Vagina (tissue), 2 donors: ENCODE results near the gene CSNK2B. TPM values are rescaled to one million over a fixed set of nuclear protein-coding genes. Genes with fewer than 3 reads are reported as not detected.

Experiments used
- DNase-seq, 2 donors: peaks; one replicate each; pipeline ENCODE4 v3.0.0-alpha.2; 2017; ENCODE audit errors: extremely low spot score in 2 of 2
- H3K27ac ChIP-seq: fragments of 200-600 bp; sonication (generic); one replicate; pipeline ENCODE4 v1.5.1; 2019
- H3K27me3 ChIP-seq: fragments of 200-600 bp; sonication (generic); one replicate; pipeline ENCODE4 v1.5.1; 2019
- H3K36me3 ChIP-seq, 2 donors: fragments of 200-600 bp; sonication (generic); one replicate each; pipeline ENCODE4 v1.5.1; 2017 to 2019
- H3K4me1 ChIP-seq: fragments of 200-600 bp; sonication (generic); one replicate; pipeline ENCODE4 v1.5.1; 2019
- H3K4me3 ChIP-seq, 2 donors: fragments of 200-600 bp; sonication (generic); 1 replicate in 1 of 2; 2 replicates in 1 of 2; pipeline ENCODE4 v1.5.1; 2016 to 2019
- H3K9me3 ChIP-seq: fragments of 200-600 bp; sonication (generic); one replicate; pipeline ENCODE4 v1.5.1; 2019
- POLR2A ChIP-seq, 2 donors: fragments of 450-650 bp; IDR thresholded peaks; one replicate each; pipeline ENCODE4 v1.6.1; 2017; ENCODE audit warnings: antibody characterized with exemption in 2 of 2, mild to moderate bottlenecking in 2 of 2, moderate library complexity in 2 of 2
- POLR2AphosphoS5 ChIP-seq, 2 donors: sonication (generic); formaldehyde crosslinking; IDR thresholded peaks; one replicate each; pipeline ENCODE4 v1.9.0; 2017; ENCODE audit warnings: antibody characterized with exemption in 2 of 2, mild to moderate bottlenecking in 2 of 2, low read depth in 1 of 2; ENCODE audit not compliant: insufficient read depth in 1 of 2
- intact Hi-C: fragments of 100-400 bp; cut with DNase I; formaldehyde crosslinking; loops from one replicate; pipeline ENCODE4 v1.15.1; 2023
- total RNA-seq: library from RNA; depleted of rRNA; stranded (reverse); fragments of >200 nt; gene quantifications from one replicate; pipeline ENCODE4 v1.2.3, GENCODE V29; 2016
- TF ChIP-seq, protein P1 (sequence below), 3 experiments: fragments of 450-650 bp in 2 of 3; fragments of 200-600 bp in 1 of 3; sonication (generic) in 1 of 3; IDR thresholded peaks; one replicate each; pipeline ENCODE4 v1.5.1; 2017 to 2019; ENCODE audit warnings: antibody characterized with exemption in 3 of 3, mild to moderate bottlenecking in 2 of 3, moderate library complexity in 2 of 3

CSNK2B gene
- total RNA-seq, 1 donor from 2014 or later = 219 TPM

DNA sequence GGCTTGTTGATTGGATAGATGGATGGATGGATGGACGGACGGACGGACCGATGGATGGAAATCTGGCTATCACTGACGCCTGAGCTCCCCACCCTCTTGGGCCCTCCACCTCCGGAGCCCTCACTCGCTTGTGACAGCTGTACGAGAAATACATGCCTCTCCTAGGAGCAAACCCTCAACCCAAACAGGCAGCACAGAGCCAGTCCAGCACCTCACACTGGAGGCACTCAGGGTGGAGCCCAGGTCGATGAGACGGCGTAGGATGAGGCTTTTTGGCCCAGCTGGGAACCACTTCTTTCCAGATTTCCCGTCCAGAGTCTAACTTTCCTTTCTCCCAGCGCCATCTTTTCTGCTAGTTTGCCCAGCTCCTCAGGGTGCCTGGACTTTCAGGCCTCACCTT lies 17.7 kb downstream of the CSNK2B start:
- DNase-seq = no peak
- peaks cover 0 to 21% of the 10 kb centered on the region in 2 donors for H3K36me3 ChIP-seq
- no peak overlapping the region for H3K27ac ChIP-seq
- TF ChIP-seq POLR2A (IDR thresholded peaks at IDR 0.05) (no peak), POLR2AphosphoS5 (IDR thresholded peaks at IDR 0.05; ENCODE audit: insufficient read depth in 1 of 2, low read depth in 1 of 2) (no peak)
- TF ChIP-seq, protein P1, sequence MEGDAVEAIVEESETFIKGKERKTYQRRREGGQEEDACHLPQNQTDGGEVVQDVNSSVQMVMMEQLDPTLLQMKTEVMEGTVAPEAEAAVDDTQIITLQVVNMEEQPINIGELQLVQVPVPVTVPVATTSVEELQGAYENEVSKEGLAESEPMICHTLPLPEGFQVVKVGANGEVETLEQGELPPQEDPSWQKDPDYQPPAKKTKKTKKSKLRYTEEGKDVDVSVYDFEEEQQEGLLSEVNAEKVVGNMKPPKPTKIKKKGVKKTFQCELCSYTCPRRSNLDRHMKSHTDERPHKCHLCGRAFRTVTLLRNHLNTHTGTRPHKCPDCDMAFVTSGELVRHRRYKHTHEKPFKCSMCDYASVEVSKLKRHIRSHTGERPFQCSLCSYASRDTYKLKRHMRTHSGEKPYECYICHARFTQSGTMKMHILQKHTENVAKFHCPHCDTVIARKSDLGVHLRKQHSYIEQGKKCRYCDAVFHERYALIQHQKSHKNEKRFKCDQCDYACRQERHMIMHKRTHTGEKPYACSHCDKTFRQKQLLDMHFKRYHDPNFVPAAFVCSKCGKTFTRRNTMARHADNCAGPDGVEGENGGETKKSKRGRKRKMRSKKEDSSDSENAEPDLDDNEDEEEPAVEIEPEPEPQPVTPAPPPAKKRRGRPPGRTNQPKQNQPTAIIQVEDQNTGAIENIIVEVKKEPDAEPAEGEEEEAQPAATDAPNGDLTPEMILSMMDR (IDR thresholded peaks at IDR 0.05) = no peak
- H3K4me1 ChIP-seq = peaks cover 25% of the 10 kb centered on the region
- H3K4me3 ChIP-seq = no peak overlapping the region
- no peaks in the 10 kb centered on the region for H3K9me3 ChIP-seq
- H3K27me3 ChIP-seq = no peaks in the 10 kb centered on the region
- intact Hi-C loops = loop anchor here (5.0 to 10.0 kb wide), 2 partner anchors 51 to 149 kb away; partner anchors contain the start of gene CLIC1

GRCh38 chr6:31686483-31686882 lies 20.6 kb downstream of the CSNK2B start:
- TF ChIP-seq POLR2A (IDR thresholded peaks at IDR 0.05) (no peak), POLR2AphosphoS5 (IDR thresholded peaks at IDR 0.05; ENCODE audit: insufficient read depth in 1 of 2, low read depth in 1 of 2) (no peak)
- TF ChIP-seq, protein P1 (IDR thresholded peaks at IDR 0.05) = no peak
- intact Hi-C loops = loop anchor here (10.0 kb wide), 1 partner anchor 48 kb away; the partner anchor contains the start of gene CLIC1
- Histone ChIP-seq H3K9me3 (no peaks in the 10 kb centered on the region), H3K27ac (no peak overlapping the region), H3K36me3 (peaks cover 0 to 48% of the 10 kb centered on the region in 2 donors), H3K4me3 (no peak overlapping the region), H3K27me3 (no peaks in the 10 kb centered on the region), H3K4me1 (peaks cover 14% of the 10 kb centered on the region)
- no peak for DNase-seq

DNA sequence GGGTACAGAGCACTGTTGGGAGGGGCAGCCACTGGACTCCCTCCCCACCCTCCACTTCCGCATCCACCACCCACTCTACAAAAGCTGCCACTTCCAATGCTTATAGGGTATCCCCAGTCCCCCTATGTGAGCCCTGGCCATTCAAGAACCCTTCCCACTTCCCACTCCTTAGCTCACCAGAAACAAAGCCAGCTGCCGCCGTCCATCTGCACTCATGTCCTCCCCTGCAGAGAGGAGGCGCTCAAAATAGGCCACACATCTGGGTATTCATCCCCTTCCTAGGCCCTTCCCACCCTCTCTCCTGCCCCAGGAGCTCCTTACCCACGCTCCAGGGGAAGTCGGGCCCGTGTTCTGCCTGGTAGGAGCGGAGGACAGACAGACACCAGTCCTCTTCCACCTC lies 21.4 kb downstream of the CSNK2B start:
- intact Hi-C loops = loop anchor here (10.0 kb wide), 1 partner anchor 47 kb away; the partner anchor contains the start of gene CLIC1
- no peak overlapping the region for H3K27ac ChIP-seq
- peaks cover 9% of the 10 kb centered on the region for H3K4me1 ChIP-seq
- H3K9me3 ChIP-seq = no peaks in the 10 kb centered on the region
- no peak overlapping the region for H3K4me3 ChIP-seq
- TF ChIP-seq POLR2A (IDR thresholded peaks at IDR 0.05) (no peak), POLR2AphosphoS5 (IDR thresholded peaks at IDR 0.05; ENCODE audit: insufficient read depth in 1 of 2, low read depth in 1 of 2) (no peak)
- TF ChIP-seq, protein P1 (IDR thresholded peaks at IDR 0.05) = no peak
- H3K36me3 ChIP-seq = peaks cover 0 to 56% of the 10 kb centered on the region in 2 donors
- no peak for DNase-seq
- H3K27me3 ChIP-seq = no peaks in the 10 kb centered on the region

GRCh38 chr6:31687860-31688693 lies 22.2 kb downstream of the CSNK2B start:
- peaks cover 0 to 64% of the 10 kb centered on the region in 2 donors for H3K36me3 ChIP-seq
- intact Hi-C loops = loop anchor here (10.0 kb wide), 1 partner anchor 47 kb away; the partner anchor contains the start of gene CLIC1
- TF ChIP-seq, protein P1 (IDR thresholded peaks at IDR 0.05) = no peak
- TF ChIP-seq POLR2A (IDR thresholded peaks at IDR 0.05) = no peak
- no peak for TF ChIP-seq POLR2AphosphoS5 (IDR thresholded peaks at IDR 0.05; ENCODE audit: insufficient read depth in 1 of 2, low read depth in 1 of 2)
- H3K4me1 ChIP-seq = peaks cover 5% of the 10 kb centered on the region
- no peak overlapping the region for H3K27ac ChIP-seq
- no peak for DNase-seq
- no peak overlapping the region for H3K4me3 ChIP-seq
- H3K9me3 ChIP-seq = no peaks in the 10 kb centered on the region
- no peaks in the 10 kb centered on the region for H3K27me3 ChIP-seq
